NK-92 treated with Interleukin-12 subunit alpha and Interleukin-12 subunit beta, amount 100 ng/mL, for 24 hours (cell line): Measurements from ENCODE around the gene TSHR.

Experiments
- DNase-seq: peaks from one replicate; lab custom pipeline; 2025; lab: John Stamatoyannopoulos, UW

The TSHR gene

GRCh38 chr14:81178063-81178462 lies 222.6 kb downstream of the TSHR start:
- DNase-seq = no peak

GRCh38 chr14:81179631-81180030 lies 224.2 kb downstream of the TSHR start:
- no peak for DNase-seq

- DNase-seq = no peak
Measured at GRCh38 chr14:81187832-81188522, 232.6 kb downstream of the TSHR start.

- no peak for DNase-seq
Measured at GRCh38 chr14:81192594-81192993, 237.2 kb downstream of the TSHR start.

GRCh38 chr14:81193924-81194633 lies 238.7 kb downstream of the TSHR start:
- DNase-seq = no peak
